ENCODE results near the gene SMC2. TPM values are rescaled to one million over a fixed set of nuclear protein-coding genes. Genes with fewer than 3 reads are reported as not detected.
A peak's percentile ranks its signal among the peaks of the same experiment; 100 is the strongest.

Gene SMC2
- total RNA-seq = 10 to 100 TPM; 62.0 to 63.8 TPM

- Mint-ChIP-seq H3K36me3 (ENCODE audit: low read depth) (peaks cover 13% of the 10 kb centered on the region), H3K4me1 (ENCODE audit: low read depth) (peaks cover 35% of the 10 kb centered on the region), H3K9me3 (no peaks in the 10 kb centered on the region), H3K27ac (peak within 1 kb of the TSS; percentile 95), H3K4me3 (peak within 1 kb of the TSS; percentile 99), H3K27me3 (ENCODE audit: low read depth) (no peaks in the 10 kb centered on the region)
- intact Hi-C loops (cut with micrococcal nuclease) = loop anchor here (1.0 to 10.0 kb wide), 9 partner anchors 65 to 1601 kb away; partner anchors contain the start of genes ABCA1, FKTN, NIPSNAP3A and SLC44A1
- DNase-seq = peak; percentile 93
- CTCF ChIA-PET = interaction anchor here (0.6 to 0.7 kb wide), 2 partner anchors 50 to 982 kb away, joined by 3 read pairs; no protein-coding TSS in a partner anchor
Measured at GRCh38 chr9:104093647-104094533, at the start of gene SMC2. SMC2 (plus strand) TSS chr9:104094309; CDS start chr9:104095385, 1,076 bp downstream.

GRCh38 chr9:104068546-104068945 is 25.6 kb upstream of the SMC2 start:
- intact Hi-C loops (cut with micrococcal nuclease) = no loop called here
- H3K27ac Mint-ChIP-seq = no peak overlapping the region
- H3K27me3 Mint-ChIP-seq (ENCODE audit: low read depth) = no peaks in the 10 kb centered on the region
- H3K36me3 Mint-ChIP-seq (ENCODE audit: low read depth) = no peaks in the 10 kb centered on the region
- CTCF ChIA-PET = no interaction called here
- H3K4me3 Mint-ChIP-seq = no peak overlapping the region
- no peak for DNase-seq
- H3K4me1 Mint-ChIP-seq (ENCODE audit: low read depth) = no peaks in the 10 kb centered on the region
- no peaks in the 10 kb centered on the region for H3K9me3 Mint-ChIP-seq

- intact Hi-C loops (cut with micrococcal nuclease) = no loop called here
- Mint-ChIP-seq H3K4me1 (ENCODE audit: low read depth) (no peaks in the 10 kb centered on the region), H3K27me3 (ENCODE audit: low read depth) (peaks cover 6% of the 10 kb centered on the region), H3K36me3 (ENCODE audit: low read depth) (no peaks in the 10 kb centered on the region), H3K4me3 (no peak overlapping the region), H3K9me3 (no peaks in the 10 kb centered on the region), H3K27ac (no peak overlapping the region)
- CTCF ChIA-PET = no interaction called here
- DNase-seq = no peak
Measured at GRCh38 chr9:104069288-104069687, 24.8 kb upstream of the SMC2 start.

DNA sequence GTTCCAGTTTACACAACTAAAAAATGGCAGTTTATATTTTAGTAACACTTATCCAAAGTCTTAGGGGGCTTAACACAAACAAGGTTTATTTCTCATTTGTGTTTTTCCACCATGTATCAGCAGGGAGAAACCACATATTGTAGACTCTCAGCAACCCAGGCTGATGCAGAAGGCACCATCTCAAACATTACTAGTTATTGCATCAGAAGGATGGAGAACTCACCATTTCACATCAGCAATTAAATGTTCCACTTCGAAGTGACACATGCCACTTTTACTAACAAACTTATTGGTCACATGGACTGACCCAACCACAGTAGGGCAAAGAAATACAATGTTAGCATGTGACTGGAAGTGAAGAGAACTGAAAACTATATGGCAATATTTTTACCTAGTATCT is 22.5 kb upstream of the SMC2 start:
- Mint-ChIP-seq H3K9me3 (no peaks in the 10 kb centered on the region), H3K4me1 (ENCODE audit: low read depth) (peaks cover 2% of the 10 kb centered on the region), H3K27me3 (ENCODE audit: low read depth) (peaks cover 17% of the 10 kb centered on the region), H3K27ac (no peak overlapping the region), H3K36me3 (ENCODE audit: low read depth) (no peaks in the 10 kb centered on the region), H3K4me3 (no peak overlapping the region)
- DNase-seq = no peak
- intact Hi-C loops (cut with micrococcal nuclease) = no loop called here
- CTCF ChIA-PET = no interaction called here

DNA sequence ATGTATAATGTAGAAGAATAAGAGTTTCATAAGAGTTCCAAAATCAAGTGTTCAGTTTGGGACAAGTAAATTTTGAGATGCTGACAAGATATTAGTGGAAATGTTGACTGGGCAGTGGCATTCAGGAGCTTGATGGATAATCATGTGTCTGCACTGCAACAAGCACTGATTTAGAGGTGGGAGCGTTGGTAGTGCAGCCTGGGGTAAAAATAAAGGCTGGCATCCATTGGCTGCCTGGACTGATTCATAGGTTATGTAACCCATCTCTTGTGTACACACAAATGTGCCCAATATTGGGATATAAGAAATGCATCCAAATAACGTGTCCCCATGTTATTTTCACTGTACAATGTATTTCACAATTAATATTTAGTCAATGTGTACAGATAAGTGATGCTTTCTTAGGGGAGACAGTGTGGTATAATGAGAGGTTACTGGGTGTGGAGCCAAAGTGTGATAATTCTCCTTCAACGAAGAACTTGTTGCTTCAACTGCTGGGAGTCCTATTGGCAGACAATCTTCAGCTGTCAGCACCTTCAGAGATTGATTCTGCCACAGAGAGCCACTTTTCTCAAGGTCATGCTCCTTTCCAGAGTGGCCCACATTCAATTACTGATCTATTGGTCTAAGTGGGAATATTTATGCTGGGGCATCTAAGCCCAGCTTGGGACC is 20.9 kb upstream of the SMC2 start:
- CTCF ChIA-PET = interaction anchor here (0.6 kb wide), 1 partner anchor 20 kb away, joined by 4 read pairs; no protein-coding TSS in a partner anchor
- no peaks in the 10 kb centered on the region for H3K36me3 Mint-ChIP-seq (ENCODE audit: low read depth)

DNA sequence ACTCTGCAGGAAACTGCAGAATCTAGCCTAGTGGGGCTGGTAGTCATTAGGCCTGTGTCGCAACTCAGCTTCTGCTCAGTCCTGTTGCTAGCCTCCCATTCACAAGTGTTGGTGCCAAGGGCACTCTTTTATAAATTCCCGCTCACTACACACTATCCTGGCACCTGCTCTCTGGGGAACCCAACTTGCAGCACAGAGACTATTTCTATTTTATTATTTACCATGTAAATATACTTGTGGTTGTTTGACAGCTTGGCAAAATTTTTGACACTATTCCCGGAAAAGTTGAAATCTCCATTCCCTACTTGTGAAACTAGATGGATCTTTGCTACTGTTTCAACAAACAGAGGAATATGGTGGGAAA is 20.4 kb upstream of the SMC2 start:
- DNase-seq = no peak
- Mint-ChIP-seq H3K36me3 (ENCODE audit: low read depth) (no peaks in the 10 kb centered on the region), H3K4me1 (ENCODE audit: low read depth) (peaks cover 2% of the 10 kb centered on the region), H3K27ac (no peak overlapping the region), H3K27me3 (ENCODE audit: low read depth) (peaks cover 32% of the 10 kb centered on the region), H3K4me3 (no peak overlapping the region), H3K9me3 (no peaks in the 10 kb centered on the region)
- intact Hi-C loops (cut with micrococcal nuclease) = no loop called here
- CTCF ChIA-PET = interaction anchor here (0.6 kb wide), 1 partner anchor 21 kb away, joined by 4 read pairs; no protein-coding TSS in a partner anchor

More for the DNA sequence above, 20.9 kb upstream of the SMC2 start:
- no peaks in the 10 kb centered on the region for H3K9me3 Mint-ChIP-seq
- H3K4me1 Mint-ChIP-seq (ENCODE audit: low read depth) = peaks cover 2% of the 10 kb centered on the region
- H3K27ac Mint-ChIP-seq = no peak overlapping the region
- intact Hi-C loops (cut with micrococcal nuclease) = no loop called here
- no peak overlapping the region for H3K4me3 Mint-ChIP-seq
- peaks cover 31% of the 10 kb centered on the region for H3K27me3 Mint-ChIP-seq (ENCODE audit: low read depth)
- no peak for DNase-seq

GRCh38 chr9:104074876-104075275 is 19.2 kb upstream of the SMC2 start:
- Mint-ChIP-seq H3K36me3 (ENCODE audit: low read depth) (no peaks in the 10 kb centered on the region), H3K9me3 (peaks cover 3% of the 10 kb centered on the region), H3K27me3 (ENCODE audit: low read depth) (peaks cover 36% of the 10 kb centered on the region), H3K4me1 (ENCODE audit: low read depth) (peaks cover 2% of the 10 kb centered on the region), H3K27ac (no peak overlapping the region), H3K4me3 (no peak overlapping the region)
- DNase-seq = no peak
- intact Hi-C loops (cut with micrococcal nuclease) = no loop called here
- CTCF ChIA-PET = no interaction called here

- Mint-ChIP-seq H3K27me3 (ENCODE audit: low read depth) (peaks cover 36% of the 10 kb centered on the region), H3K9me3 (peaks cover 3% of the 10 kb centered on the region), H3K36me3 (ENCODE audit: low read depth) (no peaks in the 10 kb centered on the region), H3K27ac (no peak overlapping the region), H3K4me3 (no peak overlapping the region), H3K4me1 (ENCODE audit: low read depth) (peaks cover 2% of the 10 kb centered on the region)
- intact Hi-C loops (cut with micrococcal nuclease) = no loop called here
- no peak for DNase-seq
- CTCF ChIA-PET = interaction anchor here (0.6 kb wide), 1 partner anchor 1775 kb away, joined by 3 read pairs; no protein-coding TSS in a partner anchor
Measured at GRCh38 chr9:104075801-104076753, 18.0 kb upstream of the SMC2 start.

DNA sequence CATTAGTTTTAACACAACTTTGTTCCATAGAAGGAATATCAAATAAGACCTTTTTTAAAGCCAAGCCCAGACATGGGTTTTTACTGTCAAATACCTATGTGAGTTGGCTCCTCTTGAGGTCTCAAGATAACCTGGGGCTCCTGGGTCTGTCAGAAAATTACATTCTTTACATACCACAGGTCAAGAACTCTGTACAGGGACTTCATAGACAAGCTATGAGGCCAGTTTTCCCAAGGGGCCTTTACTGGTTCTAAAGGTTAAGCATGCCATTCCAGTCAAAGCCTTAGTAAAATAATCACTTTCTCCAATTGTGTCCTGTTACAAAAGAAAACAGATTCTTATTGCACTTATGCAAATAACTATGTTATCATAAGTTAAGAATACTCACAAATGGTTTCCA is 15.5 kb upstream of the SMC2 start:
- Mint-ChIP-seq H3K36me3 (ENCODE audit: low read depth) (peaks cover 2% of the 10 kb centered on the region), H3K4me3 (no peak overlapping the region), H3K27ac (no peak overlapping the region), H3K27me3 (ENCODE audit: low read depth) (peaks cover 36% of the 10 kb centered on the region), H3K4me1 (ENCODE audit: low read depth) (peaks cover 2% of the 10 kb centered on the region), H3K9me3 (peaks cover 12% of the 10 kb centered on the region)
- CTCF ChIA-PET = no interaction called here
- intact Hi-C loops (cut with micrococcal nuclease) = no loop called here
- no peak for DNase-seq

GRCh38 chr9:104080983-104081382 is 13.1 kb upstream of the SMC2 start:
- H3K4me3 Mint-ChIP-seq = no peak overlapping the region
- H3K27me3 Mint-ChIP-seq (ENCODE audit: low read depth) = peaks cover 30% of the 10 kb centered on the region
- CTCF ChIA-PET = no interaction called here
- peaks cover 2% of the 10 kb centered on the region for H3K36me3 Mint-ChIP-seq (ENCODE audit: low read depth)
- H3K27ac Mint-ChIP-seq = no peak overlapping the region
- peaks cover under 1% of the 10 kb centered on the region for H3K4me1 Mint-ChIP-seq (ENCODE audit: low read depth)
- intact Hi-C loops (cut with micrococcal nuclease) = no loop called here
- DNase-seq = no peak
- peaks cover 12% of the 10 kb centered on the region for H3K9me3 Mint-ChIP-seq

DNA sequence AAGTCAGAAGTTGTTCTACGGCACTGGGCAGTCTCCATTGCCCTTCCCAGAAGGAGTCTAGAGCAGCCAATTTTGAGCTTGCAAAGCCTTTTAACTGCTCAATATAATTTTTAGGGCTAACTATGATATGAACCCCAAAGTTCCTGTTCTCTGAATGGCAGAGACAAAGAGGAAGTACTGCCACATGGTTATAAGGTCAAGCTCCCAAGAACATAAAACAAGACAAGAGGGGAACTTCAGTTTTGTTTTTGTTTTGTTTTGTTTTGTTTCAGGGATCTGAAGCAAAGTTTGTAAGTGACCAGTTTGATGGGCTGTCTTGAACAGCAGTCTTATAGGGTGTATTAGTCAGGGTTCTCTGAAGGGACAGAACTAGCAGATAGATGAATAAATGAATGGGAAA is 11.9 kb upstream of the SMC2 start:
- Mint-ChIP-seq H3K4me1 (ENCODE audit: low read depth) (no peaks in the 10 kb centered on the region), H3K27me3 (ENCODE audit: low read depth) (peaks cover 19% of the 10 kb centered on the region)
- CTCF ChIA-PET = no interaction called here

DNA sequence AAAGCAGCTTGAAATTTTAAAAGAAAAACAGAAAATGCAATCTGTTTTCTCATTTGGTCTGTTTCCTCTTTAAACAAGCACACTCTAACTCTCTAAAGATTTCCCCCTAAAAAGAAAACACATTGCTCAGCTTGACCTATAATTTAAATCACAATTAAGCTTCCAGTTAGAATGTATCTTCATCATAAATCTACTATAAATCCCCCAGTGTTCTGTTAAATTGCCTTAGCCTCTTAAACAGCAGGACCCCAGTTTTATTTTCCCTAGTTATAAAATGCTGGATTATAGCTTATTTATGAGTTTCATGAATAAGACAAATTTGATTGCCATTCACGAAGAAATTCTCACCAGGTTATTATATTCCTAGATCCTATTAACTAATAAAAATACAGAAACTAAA is 8.6 kb upstream of the SMC2 start:
- Mint-ChIP-seq H3K27me3 (ENCODE audit: low read depth) (peaks cover 5% of the 10 kb centered on the region), H3K4me3 (no peak overlapping the region), H3K9me3 (peaks cover 9% of the 10 kb centered on the region), H3K27ac (no peak overlapping the region), H3K4me1 (ENCODE audit: low read depth) (no peaks in the 10 kb centered on the region), H3K36me3 (ENCODE audit: low read depth) (peaks cover 2% of the 10 kb centered on the region)
- no peak for DNase-seq
- intact Hi-C loops (cut with micrococcal nuclease) = no loop called here
- CTCF ChIA-PET = no interaction called here

More for the DNA sequence above, 11.9 kb upstream of the SMC2 start:
- intact Hi-C loops (cut with micrococcal nuclease) = no loop called here
- peaks cover 12% of the 10 kb centered on the region for H3K9me3 Mint-ChIP-seq
- H3K4me3 Mint-ChIP-seq = no peak overlapping the region
- peaks cover 2% of the 10 kb centered on the region for H3K36me3 Mint-ChIP-seq (ENCODE audit: low read depth)
- H3K27ac Mint-ChIP-seq = no peak overlapping the region
- DNase-seq = no peak
